ENCODE measurements around the gene COLQ.

- TF ChIP-seq, protein P1, sequence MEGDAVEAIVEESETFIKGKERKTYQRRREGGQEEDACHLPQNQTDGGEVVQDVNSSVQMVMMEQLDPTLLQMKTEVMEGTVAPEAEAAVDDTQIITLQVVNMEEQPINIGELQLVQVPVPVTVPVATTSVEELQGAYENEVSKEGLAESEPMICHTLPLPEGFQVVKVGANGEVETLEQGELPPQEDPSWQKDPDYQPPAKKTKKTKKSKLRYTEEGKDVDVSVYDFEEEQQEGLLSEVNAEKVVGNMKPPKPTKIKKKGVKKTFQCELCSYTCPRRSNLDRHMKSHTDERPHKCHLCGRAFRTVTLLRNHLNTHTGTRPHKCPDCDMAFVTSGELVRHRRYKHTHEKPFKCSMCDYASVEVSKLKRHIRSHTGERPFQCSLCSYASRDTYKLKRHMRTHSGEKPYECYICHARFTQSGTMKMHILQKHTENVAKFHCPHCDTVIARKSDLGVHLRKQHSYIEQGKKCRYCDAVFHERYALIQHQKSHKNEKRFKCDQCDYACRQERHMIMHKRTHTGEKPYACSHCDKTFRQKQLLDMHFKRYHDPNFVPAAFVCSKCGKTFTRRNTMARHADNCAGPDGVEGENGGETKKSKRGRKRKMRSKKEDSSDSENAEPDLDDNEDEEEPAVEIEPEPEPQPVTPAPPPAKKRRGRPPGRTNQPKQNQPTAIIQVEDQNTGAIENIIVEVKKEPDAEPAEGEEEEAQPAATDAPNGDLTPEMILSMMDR (IDR thresholded peaks at IDR 0.05), result no peak
- no peak for TF ChIP-seq POLR2A (IDR thresholded peaks at IDR 0.05)
These were observed 28.3 kb upstream of the COLQ start for GRCh38 chr3:15549846-15550245.
